Motor neuron (in vitro differentiated cells): ENCODE data around the gene SLC19A1. TPM values are rescaled to one million over a fixed set of nuclear protein-coding genes. Genes with fewer than 3 reads are reported as not detected.

Experiments
- ATAC-seq, 8 experiments: fragments of 200-7000 bp; cut with Tn5 transposase; replicated peaks in 6 of 8; 2 replicates each; pipeline ENCODE4 v1.8.0; 2021; ENCODE audit warnings: mild to moderate bottlenecking in 8 of 8, moderate library complexity in 8 of 8
- H3K27ac ChIP-seq, 2 donors: fragments of 250-450 bp; sonication (Bioruptor Pico); 2 replicates each; pipeline ENCODE4 v1.9.0; 2021; ENCODE audit warnings: antibody characterized with exemption in 2 of 2, mild to moderate bottlenecking in 2 of 2, moderate library complexity in 1 of 2
- H3K4me1 ChIP-seq, 2 donors: fragments of 250-450 bp; sonication (Bioruptor Pico); replicated peaks in 1 of 2; 2 replicates each; pipeline ENCODE4 v1.6.1; 2021; ENCODE audit warnings: antibody characterized with exemption in 2 of 2, mild to moderate bottlenecking in 2 of 2, moderate library complexity in 1 of 2
- H3K4me3 ChIP-seq, 5 donors: fragments of 250-450 bp; sonication (Bioruptor Pico); 2 replicates each; pipeline ENCODE4 v1.9.0; 2021; ENCODE audit warnings: antibody characterized with exemption in 5 of 5, mild to moderate bottlenecking in 5 of 5, moderate library complexity in 4 of 5
- WGBS, 10 experiments: fragments of 450-650 bp; shearing (Covaris generic); methylation state at CpG; one replicate each; pipeline ENCODE4 v1.0.0; 2022; 5-methylcytosine and 5-hydroxymethylcytosine counted together
- in situ Hi-C, 9 experiments: fragments of 400-800 bp; cut with MboI; loops; one replicate each; pipeline ENCODE4 v1.15.0; 2021; ENCODE audit warnings: low sequenced_read_pairs in 9 of 9, low pct_unique_long_range_greater_than_20kb in 2 of 9; ENCODE audit not compliant: unreplicated experiment in 9 of 9
- total RNA-seq, 8 experiments: library from RNA; unstranded; fragments of 300-600 nt; gene quantifications; 2 replicates each; pipeline versions ENCODE4 v1.2.3 to v1.2.4, GENCODE V29; 2022

The SLC19A1 gene
- total RNA-seq, 8 experiments from 2014 or later: 4.0 to 40.5 (median 8.2) TPM

DNA sequence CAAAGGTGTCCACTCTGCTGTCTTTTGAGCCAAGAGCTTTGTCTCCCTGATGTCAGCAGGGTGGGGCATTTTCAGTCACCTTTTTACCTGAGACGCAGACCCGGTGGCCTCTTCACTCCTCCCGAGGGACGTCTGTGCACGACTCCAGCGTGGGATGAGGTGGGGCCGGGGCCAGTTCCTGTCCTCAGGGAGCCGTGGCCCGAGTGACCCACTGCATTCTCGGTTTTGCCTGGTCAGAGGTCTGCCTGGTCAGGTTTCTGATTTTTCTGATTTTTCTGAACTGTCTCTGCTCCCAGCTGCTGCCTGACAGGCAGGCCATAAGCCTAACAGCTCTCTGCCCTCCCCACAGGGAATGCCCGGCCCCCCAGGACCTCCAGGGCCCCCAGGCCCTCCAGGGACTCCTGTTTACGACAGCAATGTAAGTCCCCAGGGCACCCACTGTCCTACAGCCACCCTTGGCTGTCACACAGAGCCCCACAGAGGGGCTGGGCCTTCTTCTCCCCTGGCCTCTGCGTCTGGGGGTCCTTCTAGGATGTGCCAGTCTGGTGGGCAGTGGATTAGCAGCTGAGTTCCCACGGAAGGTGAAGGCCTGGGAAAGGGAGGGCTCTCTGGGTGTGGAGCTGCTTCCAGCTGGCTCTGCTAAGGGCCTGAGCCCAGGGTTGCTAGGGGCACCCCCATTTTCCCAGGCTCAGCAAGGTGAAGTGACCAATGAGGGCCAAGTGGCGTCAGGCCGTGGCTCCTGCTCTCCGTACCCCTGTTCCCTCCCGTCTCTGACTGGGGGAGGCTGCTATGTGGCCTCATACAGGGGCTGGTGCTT lies 45.9 kb downstream of the SLC19A1 start:
- Histone ChIP-seq H3K27ac (no peak overlapping the region), H3K4me3 (no peak overlapping the region), H3K4me1 (no peaks in the 10 kb centered on the region)
- 80 to 100% methylated on average over 1 of the region's 18 CpGs; no CpG with 5 or more reads in 8 of the 10 experiments for WGBS, 10 experiments
- no peak for ATAC-seq
- in situ Hi-C loops: no loop called here

DNA sequence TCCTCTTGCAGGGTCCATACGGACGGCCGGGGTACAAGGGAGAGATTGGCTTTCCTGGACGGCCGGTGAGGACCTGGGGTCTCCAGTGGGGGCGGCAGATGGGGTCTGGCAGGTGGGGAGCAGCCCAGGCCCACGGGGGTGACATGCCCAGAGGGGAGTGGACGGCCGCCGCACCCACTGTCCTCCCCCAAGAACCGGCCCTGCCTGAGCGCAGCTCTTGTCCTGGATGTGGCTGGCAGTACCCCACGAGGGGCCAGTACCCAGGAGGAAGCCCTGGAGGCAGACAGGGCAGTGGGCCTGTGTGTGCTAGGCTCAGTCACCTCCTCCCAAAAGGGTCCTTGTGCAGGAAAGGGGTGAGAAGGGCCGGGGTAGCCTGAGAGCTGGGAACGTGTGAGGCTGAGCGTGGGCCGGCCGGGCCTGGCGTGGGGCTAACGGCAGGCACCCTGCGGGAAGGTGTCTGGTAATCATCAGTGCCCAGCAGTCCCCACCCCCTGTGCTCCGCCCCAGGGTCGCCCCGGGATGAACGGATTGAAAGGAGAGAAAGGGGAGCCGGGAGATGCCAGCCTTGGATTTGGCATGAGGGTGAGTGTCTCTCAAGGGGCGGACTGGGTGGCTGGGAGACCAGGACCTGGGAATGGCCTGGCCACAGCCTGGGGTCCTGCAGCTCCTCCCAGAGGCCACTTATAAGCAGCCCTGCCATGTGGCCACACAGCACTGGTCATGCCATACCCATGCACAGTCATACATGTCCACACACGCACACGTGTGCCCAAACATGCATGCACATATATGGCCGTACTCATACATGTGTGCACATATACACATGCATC lies 47.2 kb downstream of the SLC19A1 start:
- ATAC-seq: peak in 1 of 8 experiments; percentile 10
- no peak overlapping the region for H3K4me3 ChIP-seq
- in situ Hi-C loops: no loop called here
- WGBS, 10 experiments: 29 to 73% (median 72%) methylated on average over 4 to 11 of the region's 30 CpGs; no CpG with 5 or more reads in 6 of the 10 experiments
- no peak overlapping the region for H3K27ac ChIP-seq
- H3K4me1 ChIP-seq: no peaks in the 10 kb centered on the region

DNA sequence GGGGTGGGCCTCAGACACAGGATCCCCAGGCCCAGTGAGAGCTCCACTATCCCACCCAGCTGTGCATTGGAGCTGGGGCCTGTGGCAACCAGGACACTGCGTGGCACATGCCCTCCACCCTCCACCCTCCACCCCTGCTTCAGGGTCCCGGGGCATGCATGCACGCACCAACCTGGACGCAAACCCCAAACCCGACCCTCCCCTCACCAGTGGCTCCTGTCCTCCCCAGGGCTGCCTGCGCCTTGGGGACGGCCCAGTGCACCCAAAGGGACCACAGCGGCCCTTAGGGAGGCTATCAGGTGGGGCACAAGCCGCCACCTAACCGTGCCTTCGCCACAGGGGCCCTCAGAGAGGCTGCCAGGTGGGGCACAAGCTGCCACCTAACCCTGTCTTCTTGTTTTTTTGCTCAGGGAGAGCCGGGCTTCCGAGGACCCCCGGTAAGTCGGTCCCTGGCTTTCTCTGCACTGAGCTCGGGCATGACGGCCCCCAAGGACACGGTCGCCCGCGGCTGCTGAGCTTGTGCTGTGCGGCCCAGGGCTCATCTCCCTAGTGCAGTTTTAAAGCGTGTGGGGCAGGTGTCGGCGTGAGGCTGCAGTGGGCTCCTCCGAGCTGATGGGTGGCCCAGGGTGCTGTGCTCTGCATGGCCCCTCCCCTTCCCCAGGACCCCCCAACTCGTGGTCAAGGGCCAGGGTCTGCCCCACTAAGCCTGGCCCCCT lies 47.9 kb downstream of the SLC19A1 start:
- WGBS, 10 experiments: no CpG with 5 or more reads among the region's 27 CpGs
- in situ Hi-C loops: no loop called here
- peaks cover 3% of the 10 kb centered on the region in 2 donors for H3K4me1 ChIP-seq
- H3K27ac ChIP-seq: no peak overlapping the region
- no peak for ATAC-seq
- no peak overlapping the region for H3K4me3 ChIP-seq

DNA sequence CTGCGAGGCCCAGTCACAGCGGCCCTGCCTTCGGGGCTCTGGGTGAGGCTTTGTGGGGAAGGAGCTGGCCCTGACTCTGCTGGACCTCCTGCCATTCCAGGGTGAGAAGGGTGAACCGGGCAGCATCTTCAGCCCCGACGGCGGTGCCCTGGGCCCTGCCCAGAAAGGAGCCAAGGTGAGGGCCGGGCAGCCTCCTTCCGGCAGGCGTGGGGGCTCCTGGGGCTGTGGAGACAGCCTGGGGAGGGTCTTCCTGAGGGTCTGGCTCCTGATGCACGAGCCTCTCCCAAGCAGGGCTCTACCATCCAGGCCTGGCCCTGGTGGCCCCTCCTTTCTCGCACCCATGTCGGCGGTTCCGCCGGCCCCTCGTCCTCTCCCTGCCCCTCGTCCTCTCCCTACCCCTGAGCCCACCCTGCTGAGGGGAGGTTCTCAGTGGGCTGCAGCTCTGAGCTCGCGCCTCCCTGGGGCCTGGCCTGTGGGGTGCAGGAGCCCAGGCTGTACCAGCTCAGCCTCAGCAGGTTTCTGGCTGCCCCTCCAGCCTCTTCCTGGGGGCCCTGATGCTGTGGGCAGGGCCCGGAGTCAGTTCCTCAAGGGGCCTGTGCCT lies 48.7 kb downstream of the SLC19A1 start:
- no peak for ATAC-seq
- Histone ChIP-seq H3K27ac (no peak overlapping the region), H3K4me1 (peaks cover 11% of the 10 kb centered on the region in 2 donors), H3K4me3 (no peak overlapping the region)
- 47 to 93% (median 80%) methylated on average over 1 to 3 of the region's 21 CpGs; no CpG with 5 or more reads in 7 of the 10 experiments for WGBS, 10 experiments
- in situ Hi-C loops: no loop called here

DNA sequence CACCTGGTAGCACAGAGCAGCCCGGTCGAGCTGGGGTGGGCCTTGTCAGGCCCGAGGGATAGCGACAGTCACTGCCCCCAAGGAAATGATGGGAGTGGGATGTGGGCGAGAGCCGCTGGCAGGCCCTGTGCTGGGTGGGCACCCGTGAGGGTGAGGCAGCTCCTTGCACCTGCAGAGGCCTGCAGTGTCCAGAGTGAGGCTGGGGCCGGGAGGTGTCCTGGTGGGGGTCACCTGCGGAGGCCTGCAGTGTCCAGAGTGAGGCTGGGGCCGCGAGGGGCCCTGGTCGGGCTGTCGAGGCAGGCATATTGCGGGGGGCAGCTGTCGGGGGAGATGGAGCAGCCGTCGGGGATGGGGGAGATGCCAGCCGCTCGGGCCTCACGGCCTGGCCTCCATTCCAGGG lies 49.5 kb downstream of the SLC19A1 start:
- Histone ChIP-seq H3K4me3 (no peak overlapping the region), H3K27ac (no peak overlapping the region), H3K4me1 (peaks cover 18% of the 10 kb centered on the region in 2 donors)
- ATAC-seq: no peak
- WGBS, 10 experiments: no CpG with 5 or more reads among the region's 20 CpGs
- in situ Hi-C loops: no loop called here

DNA sequence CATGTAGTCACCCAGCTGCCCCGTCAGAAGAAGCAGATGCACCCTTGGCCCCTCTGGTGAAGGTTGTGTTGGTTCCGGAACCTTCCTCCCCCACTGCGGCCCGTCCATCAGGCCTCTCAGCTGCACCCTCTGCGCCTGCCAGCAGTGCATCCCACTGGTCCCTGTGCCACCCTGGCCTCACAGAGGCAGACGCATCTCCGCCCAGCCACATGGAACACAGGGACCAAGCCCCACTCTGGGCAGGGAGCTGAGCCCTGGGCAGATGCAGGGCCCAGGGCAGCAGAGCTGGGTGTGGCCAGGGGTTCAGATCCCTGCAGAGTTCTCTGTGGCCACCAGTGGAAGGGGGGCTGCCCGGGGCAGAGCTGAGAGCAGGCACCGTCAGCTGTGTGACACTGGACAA lies 50.6 kb downstream of the SLC19A1 start:
- H3K4me3 ChIP-seq: no peak overlapping the region
- ATAC-seq: peak in 2 of 8 experiments; percentile 30 to 39
- H3K27ac ChIP-seq: no peak overlapping the region
- in situ Hi-C loops: no loop called here
- WGBS, 10 experiments: 80 to 100% methylated on average over 1 of the region's 9 CpGs; no CpG with 5 or more reads in 8 of the 10 experiments
- peaks cover 19 to 22% of the 10 kb centered on the region in 2 donors for H3K4me1 ChIP-seq

DNA sequence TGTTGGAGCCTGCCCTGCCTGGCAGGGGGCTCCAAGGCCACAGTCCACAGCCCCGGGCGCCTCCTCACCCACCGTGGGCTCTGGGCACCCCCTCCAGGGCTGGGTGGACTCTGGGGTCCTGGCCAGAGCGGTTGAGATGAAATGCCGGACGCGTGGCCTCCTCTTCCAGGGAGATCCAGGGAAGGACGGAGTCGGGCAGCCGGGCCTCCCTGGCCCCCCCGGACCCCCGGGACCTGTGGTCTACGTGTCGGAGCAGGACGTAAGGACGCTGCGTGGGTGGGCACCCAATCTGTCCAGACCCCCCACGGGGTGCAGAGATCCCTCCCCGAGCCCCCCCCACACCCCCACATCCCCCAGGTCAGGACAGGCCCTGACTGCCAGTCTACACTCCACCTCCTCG lies 51.2 kb downstream of the SLC19A1 start:
- no peak overlapping the region for H3K4me3 ChIP-seq
- no peak overlapping the region for H3K27ac ChIP-seq
- 100% methylated on average over 1 of the region's 20 CpGs; no CpG with 5 or more reads in 9 of the 10 experiments for WGBS, 10 experiments
- no peak for ATAC-seq
- in situ Hi-C loops: no loop called here
- H3K4me1 ChIP-seq: peaks cover 19 to 22% of the 10 kb centered on the region in 2 donors

DNA sequence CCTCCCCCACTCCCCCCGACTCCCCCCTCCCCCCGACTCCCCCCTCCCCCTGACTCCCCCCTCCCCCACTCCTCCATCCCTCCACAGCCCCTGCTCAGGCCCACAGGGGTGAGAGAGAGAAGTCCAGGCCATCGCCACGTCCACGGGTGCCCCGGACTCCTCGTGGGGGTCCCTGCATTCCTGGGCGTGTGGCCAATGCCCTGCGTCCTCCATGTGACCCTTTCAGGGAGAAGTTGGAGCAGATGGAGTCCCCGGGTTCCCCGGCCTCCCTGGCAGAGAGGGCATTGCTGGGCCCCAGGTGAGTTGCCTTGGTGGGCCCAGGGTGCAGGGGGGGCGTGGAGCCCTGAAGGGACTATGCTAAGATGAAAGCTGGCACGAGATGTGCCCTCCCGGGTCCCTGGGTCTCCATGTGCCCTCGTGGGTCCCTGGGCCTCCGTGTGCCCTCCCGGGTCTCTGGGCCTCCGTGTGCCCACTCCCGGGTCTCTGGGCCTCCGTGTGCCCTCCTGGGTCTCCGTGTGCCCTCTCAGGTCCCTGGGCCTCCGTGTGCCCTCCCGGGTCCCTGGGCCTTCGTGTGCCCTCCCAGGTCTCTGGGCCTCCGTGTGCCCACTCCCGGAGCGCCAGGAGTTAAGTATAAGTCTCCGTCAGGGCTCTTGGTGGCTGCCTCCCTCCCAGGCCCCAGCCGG lies 52.0 kb downstream of the SLC19A1 start:
- ATAC-seq: no peak
- WGBS, 10 experiments: 80% methylated on average over 1 of the region's 29 CpGs; no CpG with 5 or more reads in 9 of the 10 experiments
- in situ Hi-C loops: no loop called here

DNA sequence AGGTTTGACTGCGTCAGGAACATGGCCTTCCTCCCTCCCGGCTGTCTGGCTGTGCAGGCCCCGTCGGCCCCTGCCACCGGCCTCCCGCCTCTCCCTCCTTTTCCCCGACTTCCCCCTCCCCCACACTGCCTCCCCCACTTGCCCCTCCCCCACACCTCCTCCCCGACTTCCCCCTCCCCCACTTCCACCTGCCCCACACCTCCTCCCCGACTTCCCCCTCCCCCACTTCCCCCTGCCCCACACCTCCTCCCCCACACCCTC lies 52.6 kb downstream of the SLC19A1 start:
- in situ Hi-C loops: no loop called here
- Histone ChIP-seq H3K27ac (no peak overlapping the region), H3K4me1 (peaks cover 19 to 22% of the 10 kb centered on the region in 2 donors), H3K4me3 (no peak overlapping the region)
- ATAC-seq: no peak
- no CpG with 5 or more reads among the region's 9 CpGs for WGBS, 10 experiments

More for the DNA sequence above, 52.0 kb downstream of the SLC19A1 start:
- Histone ChIP-seq H3K4me1 (peaks cover 19 to 22% of the 10 kb centered on the region in 2 donors), H3K4me3 (no peak overlapping the region), H3K27ac (no peak overlapping the region)

DNA sequence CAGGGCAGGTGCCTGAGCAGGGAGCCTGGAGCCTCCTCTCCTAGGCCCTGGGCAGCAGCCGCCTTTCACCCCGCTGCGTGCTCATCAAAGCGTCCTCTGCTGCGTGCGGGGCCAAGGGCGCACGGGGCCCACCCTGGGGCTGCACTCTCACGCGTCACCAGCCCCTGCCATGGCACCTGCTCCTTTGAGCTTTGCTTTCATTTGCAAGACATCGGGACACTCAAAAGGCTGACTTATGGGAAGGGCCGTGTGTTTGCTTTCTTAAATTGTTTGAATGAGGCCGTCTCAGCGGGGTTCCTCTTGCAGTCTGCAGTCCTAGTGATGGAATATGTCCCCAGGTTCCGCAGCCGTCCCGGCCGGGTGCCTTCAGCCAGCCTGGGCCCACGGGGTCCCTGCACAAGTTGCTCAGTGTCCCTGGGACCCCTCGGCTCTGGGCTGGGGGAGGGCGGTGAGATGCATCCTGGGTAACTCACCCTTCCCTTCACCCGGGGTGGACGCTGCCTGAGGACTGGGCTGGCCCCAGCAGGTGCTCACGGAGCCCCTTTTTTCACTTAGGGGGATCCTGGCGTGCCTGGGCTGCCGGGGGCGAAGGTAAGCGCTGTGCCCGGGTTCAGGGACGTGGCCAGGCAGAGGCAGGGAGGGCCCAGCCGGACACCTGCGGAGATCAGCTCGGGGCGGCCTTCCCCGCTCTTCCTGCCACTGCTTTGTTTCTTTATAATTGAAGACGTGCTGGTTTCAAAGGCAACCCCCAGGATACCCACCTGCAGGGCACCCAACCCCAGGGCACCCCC lies 53.1 kb downstream of the SLC19A1 start:
- WGBS, 10 experiments: 0 to 7% methylated on average over 1 to 7 of the region's 36 CpGs; no CpG with 5 or more reads in 8 of the 10 experiments
- Histone ChIP-seq H3K27ac (no peak overlapping the region), H3K4me1 (peaks cover 19 to 22% of the 10 kb centered on the region in 2 donors), H3K4me3 (no peak overlapping the region)
- ATAC-seq: peak in 5 of 8 experiments; percentile 44 to 59 (median 57)
- in situ Hi-C loops: no loop called here

DNA sequence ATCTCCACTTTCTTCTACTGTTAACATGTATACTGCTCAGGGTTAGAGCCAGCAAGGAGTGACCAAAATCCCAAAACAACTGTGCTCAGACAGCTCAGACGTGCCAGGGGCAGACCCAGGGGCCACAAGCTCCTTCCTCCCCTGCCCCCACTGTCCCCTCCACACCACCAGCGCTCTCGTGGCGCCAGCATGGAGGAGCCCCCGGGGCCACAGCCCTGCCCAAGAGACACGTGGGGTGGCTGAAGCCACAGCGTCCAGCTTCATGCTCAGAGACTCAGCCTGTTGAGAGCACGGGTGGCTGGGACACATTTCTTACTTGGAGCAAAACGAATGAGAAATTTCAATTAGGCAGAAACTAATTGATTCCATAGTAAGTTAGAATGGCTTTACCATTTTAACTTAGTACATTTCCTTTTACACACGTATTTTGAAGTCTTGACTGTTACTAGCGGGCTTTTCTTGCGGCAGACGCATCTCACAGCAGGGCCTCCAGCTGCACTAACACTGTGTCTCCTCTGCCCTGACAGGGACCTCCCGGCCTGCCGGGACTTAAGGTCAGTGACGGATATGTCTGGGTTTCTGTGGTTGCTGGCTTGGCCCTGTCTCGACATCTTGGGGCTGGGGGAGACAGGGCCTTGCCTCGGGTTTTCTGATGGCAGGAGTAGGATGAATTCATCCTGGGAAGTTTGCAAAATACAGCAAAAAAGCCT lies 54.2 kb downstream of the SLC19A1 start:
- H3K4me1 ChIP-seq: peaks cover 19 to 22% of the 10 kb centered on the region in 2 donors
- no peak overlapping the region for H3K4me3 ChIP-seq
- 7 to 70% (median 47%) methylated on average over 2 to 13 of the region's 18 CpGs; no CpG with 5 or more reads in 4 of the 10 experiments for WGBS, 10 experiments
- ATAC-seq: peak in 5 of 8 experiments; percentile 11 to 43 (median 33)
- in situ Hi-C loops: no loop called here
- H3K27ac ChIP-seq: no peak overlapping the region
